Upper lobe of left lung (tissue), 4 donors: ENCODE results near the gene PSME3.

Experiments used
- POLR2A ChIP-seq, 4 donors: fragments of 450-650 bp; IDR thresholded peaks; one replicate each; pipeline ENCODE4 v1.5.1; 2016 to 2017; ENCODE audit warnings: antibody characterized with exemption in 4 of 4, mild to moderate bottlenecking in 2 of 4
- POLR2AphosphoS5 ChIP-seq, 2 donors: sonication (generic); formaldehyde crosslinking; IDR thresholded peaks; one replicate each; pipeline ENCODE4 v1.5.1; 2017; ENCODE audit warnings: antibody characterized with exemption in 2 of 2
- TF ChIP-seq, protein P1 (sequence below), 6 experiments: fragments of 450-650 bp in 4 of 6; fragments of 200-600 bp in 2 of 6; sonication (generic) in 2 of 6; IDR thresholded peaks; one replicate each; pipeline ENCODE4 v1.5.1; 2016 to 2019; ENCODE audit warnings: antibody characterized with exemption in 6 of 6

- TF ChIP-seq, protein P1, sequence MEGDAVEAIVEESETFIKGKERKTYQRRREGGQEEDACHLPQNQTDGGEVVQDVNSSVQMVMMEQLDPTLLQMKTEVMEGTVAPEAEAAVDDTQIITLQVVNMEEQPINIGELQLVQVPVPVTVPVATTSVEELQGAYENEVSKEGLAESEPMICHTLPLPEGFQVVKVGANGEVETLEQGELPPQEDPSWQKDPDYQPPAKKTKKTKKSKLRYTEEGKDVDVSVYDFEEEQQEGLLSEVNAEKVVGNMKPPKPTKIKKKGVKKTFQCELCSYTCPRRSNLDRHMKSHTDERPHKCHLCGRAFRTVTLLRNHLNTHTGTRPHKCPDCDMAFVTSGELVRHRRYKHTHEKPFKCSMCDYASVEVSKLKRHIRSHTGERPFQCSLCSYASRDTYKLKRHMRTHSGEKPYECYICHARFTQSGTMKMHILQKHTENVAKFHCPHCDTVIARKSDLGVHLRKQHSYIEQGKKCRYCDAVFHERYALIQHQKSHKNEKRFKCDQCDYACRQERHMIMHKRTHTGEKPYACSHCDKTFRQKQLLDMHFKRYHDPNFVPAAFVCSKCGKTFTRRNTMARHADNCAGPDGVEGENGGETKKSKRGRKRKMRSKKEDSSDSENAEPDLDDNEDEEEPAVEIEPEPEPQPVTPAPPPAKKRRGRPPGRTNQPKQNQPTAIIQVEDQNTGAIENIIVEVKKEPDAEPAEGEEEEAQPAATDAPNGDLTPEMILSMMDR (IDR thresholded peaks at IDR 0.05): no peak
- TF ChIP-seq POLR2AphosphoS5 (IDR thresholded peaks at IDR 0.05) (no peak), POLR2A (IDR thresholded peaks at IDR 0.05) (no peak)
These were observed 28.3 kb upstream of the PSME3 start for GRCh38 chr17:42804918-42805367.
